ACHN (cell line): ENCODE data around the gene CRYBG1.

Experiments
- DNase-seq: peaks from one replicate; pipeline ENCODE4 v3.0.0-alpha.2; 2015
- in situ Hi-C: cut with HindIII; loops from 2 replicates; pipeline ENCODE4 v1.10.0; 2017; ENCODE audit warnings: low sequenced_read_pairs, low pct_ligation_motif_present, low pct_unique_long_range_greater_than_20kb

Gene CRYBG1, protein sequence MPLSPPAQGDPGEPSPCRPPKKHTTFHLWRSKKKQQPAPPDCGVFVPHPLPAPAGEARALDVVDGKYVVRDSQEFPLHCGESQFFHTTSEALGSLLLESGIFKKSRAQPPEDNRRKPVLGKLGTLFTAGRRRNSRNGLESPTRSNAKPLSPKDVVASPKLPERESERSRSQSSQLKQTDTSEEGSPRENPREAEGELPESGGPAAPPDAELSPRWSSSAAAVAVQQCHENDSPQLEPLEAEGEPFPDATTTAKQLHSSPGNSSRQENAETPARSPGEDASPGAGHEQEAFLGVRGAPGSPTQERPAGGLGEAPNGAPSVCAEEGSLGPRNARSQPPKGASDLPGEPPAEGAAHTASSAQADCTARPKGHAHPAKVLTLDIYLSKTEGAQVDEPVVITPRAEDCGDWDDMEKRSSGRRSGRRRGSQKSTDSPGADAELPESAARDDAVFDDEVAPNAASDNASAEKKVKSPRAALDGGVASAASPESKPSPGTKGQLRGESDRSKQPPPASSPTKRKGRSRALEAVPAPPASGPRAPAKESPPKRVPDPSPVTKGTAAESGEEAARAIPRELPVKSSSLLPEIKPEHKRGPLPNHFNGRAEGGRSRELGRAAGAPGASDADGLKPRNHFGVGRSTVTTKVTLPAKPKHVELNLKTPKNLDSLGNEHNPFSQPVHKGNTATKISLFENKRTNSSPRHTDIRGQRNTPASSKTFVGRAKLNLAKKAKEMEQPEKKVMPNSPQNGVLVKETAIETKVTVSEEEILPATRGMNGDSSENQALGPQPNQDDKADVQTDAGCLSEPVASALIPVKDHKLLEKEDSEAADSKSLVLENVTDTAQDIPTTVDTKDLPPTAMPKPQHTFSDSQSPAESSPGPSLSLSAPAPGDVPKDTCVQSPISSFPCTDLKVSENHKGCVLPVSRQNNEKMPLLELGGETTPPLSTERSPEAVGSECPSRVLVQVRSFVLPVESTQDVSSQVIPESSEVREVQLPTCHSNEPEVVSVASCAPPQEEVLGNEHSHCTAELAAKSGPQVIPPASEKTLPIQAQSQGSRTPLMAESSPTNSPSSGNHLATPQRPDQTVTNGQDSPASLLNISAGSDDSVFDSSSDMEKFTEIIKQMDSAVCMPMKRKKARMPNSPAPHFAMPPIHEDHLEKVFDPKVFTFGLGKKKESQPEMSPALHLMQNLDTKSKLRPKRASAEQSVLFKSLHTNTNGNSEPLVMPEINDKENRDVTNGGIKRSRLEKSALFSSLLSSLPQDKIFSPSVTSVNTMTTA (N-terminal part only)

DNA sequence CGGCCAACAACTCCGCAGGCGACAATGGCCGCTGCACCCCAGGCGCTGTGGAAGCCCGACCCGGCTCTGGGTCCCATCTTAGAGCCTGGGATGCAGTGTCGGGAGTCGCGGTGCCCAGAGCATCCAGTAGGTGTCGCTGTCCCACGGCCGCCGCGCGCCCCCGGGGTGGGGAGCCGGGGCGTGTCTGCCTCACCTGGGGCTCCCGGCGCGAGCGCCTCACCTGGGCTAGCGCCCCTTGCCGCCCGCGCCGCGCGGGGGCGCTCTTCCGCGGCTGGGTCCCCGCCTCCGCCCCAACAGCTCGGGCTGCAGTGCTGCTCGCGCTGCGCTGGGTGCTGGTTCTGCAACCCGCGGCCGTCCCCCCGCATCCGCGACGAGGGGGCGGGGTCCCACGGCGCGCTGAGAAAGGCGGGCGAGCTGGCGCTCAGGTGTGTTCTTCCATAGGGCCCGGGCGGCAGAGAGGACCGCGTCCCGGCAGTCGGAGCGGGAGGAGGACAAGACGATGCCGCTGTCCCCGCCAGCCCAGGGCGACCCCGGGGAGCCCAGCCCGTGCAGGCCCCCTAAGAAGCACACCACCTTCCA, at the start of gene CRYBG1:
Gene CRYBG1, plus strand, starts transcription at position 308 of the 579 bp plus-strand sequence. Its CDS starts 192 bp downstream, at position 500.
- peak; percentile 39 for DNase-seq
- in situ Hi-C loops = no loop called here

DNA sequence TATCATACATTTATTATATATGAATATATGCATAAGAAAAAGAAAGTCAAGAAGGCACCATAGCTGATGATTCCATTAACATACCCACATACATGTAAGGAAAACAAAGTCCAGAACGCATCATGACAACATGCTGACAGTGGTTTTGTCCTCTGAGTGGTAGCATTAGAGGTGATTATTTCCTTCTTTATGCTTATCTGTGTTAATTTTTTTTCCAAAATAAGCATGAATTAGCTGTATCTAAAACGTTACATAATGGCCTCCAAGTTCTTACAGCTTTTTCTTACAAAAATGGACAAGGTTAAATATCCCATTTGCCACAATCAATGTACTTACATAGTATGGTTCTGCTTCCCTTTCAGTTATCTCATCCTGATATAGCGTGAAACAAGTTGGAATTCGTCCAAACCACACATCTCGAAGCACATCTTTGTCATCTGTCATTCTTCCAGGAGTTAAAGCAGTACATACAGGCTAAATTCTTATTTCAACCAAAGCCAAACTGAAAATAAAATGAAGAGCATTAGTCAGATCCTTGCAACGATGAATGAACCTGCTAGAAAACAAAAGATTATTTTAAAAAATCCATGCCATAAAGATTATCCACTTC, 44.6 kb upstream of the CRYBG1 start:
- in situ Hi-C loops = no loop called here
- peak; percentile 63 for DNase-seq

DNA sequence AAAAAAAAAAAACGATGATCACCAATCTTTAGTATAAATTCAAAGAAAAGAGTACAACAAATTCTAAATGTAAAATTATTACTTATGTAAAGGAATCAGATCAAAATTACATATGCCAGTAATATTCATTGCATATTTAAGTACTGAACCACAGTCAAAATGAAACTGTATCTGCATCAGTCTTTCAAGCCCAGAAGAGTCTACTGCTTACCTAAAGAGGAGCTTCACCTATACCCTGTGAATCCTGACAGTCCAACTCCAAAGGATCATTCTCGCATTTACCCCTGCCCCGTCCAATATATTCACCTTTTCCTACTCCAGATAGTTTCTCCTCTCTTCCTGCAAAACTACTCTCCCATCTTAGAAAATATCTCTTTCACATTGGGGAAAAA, 44.1 kb upstream of the CRYBG1 start:
- no peak for DNase-seq

DNA sequence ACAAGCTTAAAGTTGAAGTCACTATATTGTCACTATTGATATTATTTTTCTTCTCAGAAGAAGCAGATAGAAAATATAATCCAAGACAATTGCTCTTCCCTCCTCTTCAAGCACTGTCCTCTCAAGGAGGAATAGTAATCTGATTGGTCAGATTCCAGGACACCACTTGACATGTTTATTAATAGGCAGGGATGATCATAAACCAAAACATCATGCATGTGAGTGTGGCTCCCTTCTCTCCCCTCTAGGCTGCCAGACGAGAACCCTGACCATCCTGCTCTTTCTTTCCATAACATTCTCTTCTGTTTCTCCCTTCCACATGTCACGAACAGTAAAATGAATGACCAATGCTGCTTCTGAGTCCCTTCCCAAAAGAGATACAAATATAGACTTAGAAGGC, 42.5 kb upstream of the CRYBG1 start:
- no peak for DNase-seq
- in situ Hi-C loops = no loop called here

More for the DNA sequence above, 44.1 kb upstream of the CRYBG1 start:
- in situ Hi-C loops = no loop called here

DNA sequence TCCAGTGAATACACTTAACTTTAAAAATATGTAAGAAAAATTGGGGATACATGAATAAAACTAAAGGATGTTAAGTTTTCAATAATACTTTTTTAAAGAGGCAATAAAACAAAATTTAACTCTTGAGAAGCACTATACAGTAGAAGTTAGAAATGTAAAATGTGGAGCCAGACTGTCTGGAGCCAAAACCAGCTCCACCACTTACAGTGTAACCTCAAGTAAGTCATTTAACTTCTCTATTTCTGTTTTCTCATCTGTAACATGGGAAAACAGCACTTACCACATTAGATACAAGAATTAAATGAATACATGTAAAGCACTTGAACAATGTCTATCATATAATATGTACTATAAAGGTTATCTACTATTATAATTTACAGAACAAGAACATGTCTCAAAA, 41.7 kb upstream of the CRYBG1 start:
- no peak for DNase-seq
- in situ Hi-C loops = no loop called here

DNA sequence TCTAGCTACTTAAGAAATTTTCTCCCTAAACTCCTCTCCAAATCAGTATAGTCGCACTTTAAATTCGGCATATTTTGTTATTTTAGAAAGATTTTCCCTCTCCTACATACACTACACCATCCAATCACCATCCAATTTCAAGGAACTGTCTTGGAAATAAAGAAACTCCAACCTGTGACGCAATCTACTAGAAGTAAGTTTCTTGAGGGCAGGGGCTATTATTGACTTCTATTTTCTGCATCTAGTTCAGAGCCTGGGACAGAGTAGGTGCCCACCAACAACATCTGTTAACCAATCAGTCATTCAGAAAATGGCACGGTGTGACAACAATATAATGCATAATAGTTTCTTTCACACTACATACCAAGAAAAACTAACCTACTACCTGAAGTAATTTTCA, 38.6 kb upstream of the CRYBG1 start:
- in situ Hi-C loops = no loop called here
- DNase-seq = no peak

DNA sequence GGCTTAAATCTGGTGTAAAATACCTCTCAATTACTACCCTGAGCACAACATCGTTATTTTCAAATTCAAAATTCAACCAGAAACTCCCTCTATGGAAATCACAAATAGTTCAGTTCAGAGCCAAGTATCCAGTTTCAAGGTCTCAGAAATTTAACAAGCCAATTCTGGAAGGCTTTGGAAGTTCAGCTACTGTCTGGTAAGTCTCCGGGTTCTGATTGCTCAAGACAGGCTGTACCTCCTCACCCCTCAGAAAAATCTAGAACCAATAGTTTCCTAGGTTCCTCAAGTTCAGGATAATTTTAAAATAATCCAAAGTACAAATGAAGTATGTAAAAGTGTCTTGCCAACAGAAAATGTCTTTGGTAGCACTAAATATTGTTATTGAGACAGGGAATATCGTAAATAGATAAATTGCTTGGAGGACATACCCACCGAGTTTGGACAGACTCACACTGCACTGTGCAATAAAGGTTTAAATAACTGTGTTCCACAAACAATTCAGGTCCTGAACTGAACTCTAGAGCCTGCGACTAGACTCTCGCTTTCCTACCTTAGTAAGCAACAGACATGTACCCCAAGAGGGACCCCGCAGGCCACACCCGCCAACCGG, 35.7 kb upstream of the CRYBG1 start:
- DNase-seq = peak; percentile 16
- in situ Hi-C loops = no loop called here

DNA sequence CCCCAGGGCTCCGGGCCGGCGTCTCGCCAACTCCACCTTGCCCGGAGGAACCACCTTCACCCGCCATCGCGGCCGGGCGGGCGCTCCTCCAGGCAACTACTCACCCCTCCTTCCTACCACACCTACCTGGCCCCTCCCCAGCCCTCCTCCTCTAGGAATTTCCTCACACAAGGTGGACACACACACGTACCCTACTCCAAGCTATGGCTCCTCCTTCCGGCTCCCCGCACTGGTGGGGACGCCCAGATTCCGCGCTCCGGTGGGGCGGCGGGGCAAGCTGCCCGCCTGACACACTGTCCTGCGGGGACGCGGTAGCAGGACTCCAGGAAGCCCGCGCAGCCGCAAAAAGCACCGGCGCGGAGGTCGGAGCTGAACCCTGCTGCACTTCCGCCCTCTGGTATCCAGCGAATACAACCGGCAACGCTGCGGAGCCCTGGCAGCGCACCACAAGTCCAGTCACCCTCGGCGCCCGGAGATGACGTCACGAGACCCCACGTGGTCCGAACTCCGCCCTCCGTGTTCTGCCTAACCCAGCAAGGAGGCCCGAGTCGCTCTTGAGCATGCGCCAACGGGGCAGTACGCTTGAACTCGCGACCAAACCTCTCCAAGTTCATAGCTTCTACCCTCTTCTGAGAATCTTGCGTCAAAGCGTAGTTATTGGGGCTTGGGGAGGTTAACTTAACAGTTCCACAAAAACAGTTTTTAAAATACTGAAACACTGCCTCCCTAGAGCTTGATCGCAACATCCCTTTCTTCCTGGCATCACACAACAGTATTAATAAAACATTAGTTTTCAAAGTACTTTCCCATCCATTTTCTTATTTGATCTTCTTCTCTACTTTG, 35.0 kb upstream of the CRYBG1 start, which contains the start of gene ATG5:
Gene ATG5, minus strand, starts transcription at position 425 of the 843 bp plus-strand sequence. CDS start 9,552 bp downstream, outside the sequence.
- DNase-seq = peak; percentile 97
- in situ Hi-C loops = no loop called here

DNA sequence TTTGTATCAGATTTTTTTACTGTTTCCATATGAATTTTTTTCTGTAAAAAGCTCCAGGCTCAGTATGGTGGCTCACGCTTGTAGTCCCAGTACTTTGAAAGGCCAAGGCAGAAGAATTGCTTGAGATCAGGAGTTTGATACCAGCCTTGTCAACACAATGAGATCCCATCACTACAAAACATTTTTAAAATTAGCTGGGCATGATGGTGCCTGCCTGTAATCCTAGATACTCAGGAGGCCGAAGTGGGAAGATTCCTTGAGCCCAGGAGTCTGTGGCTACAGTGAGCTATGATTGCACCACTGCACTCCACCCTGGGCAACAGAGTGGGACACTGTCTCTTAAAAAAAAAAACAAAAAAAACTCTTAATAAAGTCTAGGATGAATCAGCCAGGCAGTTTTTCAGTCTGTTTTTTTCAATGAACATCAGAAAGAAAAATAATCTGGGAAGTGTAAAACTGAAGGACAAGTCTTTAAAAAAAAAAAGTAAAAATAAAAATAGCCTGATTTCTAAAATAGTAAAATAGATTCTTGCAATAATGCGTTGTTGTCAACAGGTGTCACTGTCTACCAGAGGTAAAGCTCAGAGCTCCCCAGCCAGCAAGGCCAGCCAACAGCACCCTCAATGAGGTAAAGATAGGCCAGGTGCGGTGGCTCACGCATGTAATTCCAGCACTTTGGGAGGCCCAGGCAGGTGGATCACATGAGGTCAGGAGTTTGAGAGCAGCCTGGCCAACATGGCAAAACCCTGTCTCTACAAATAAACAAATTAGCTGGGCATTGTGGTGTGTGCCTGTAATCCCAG, 25.7 kb upstream of the CRYBG1 start:
- in situ Hi-C loops = no loop called here
- DNase-seq = peak; percentile 60

DNA sequence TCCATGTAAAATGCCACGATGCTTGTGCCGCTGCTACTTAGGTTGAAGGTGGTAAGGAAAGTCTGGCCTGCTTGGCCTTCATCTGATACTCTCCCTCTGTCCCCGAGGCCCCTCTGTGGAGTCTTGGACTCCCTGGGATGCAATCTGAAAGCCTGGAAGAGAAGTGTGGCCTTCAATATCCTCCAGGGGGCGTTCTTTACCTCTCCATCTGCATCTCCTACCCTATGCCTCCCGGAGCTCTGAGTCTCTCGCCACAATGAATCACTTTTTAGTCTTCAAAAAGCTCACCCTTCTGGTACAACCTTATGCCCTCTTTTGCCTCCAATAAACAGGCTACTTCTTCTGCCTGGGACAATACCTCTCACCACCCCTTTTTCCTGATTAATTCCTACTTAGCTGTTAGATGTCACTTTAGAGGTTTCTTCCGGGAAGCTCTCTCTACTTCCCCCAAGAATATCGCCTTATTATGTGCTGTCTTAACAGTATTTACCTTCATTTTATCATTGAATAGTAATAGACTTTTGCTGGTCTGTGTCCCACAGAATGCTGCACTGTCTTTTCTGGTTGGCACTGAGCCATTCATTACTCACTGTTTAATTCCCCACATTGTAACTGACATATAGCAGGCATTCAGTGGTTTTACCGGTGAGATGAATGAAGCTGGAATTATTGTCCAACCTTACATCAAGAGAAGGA, 21.0 kb upstream of the CRYBG1 start:
- DNase-seq = peak; percentile 80
- in situ Hi-C loops = no loop called here

DNA sequence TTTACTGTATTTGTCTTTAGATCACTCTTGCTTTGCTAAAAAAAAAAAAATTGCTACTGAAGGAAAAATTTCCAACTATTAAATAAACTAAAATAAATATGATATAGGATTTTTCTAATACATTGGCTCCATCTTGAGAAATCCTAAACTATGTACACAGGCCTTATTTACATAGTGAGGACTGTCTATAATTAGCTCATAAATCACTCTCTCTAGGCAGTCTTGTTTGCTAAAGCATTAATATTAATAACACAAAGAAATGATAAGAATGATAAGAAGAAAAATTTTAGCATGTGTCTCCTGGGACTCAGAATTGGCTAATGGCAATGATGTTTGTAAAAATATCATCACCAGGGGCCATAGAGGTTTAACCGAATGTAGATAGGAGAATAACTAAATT, 13.3 kb upstream of the CRYBG1 start:
- in situ Hi-C loops = no loop called here
- no peak for DNase-seq

DNA sequence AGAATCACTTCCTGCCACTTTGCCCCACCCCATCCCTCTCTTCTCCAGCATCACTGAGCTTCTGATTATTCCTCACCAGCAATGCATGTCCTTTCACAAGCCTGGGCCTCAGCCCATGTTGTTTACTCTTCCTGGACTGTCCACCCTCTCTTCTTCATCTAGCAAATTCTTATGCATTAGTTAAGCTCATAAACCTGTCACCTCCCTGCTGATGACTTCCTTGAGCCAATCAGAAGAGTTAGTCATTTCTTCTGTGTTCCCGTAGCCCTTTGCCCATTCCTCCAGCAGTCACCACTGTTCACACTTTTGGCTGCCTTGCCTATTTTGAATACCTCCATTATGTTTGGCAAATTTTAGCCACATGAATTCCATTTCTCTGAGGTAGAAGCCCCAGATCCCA, 4.1 kb upstream of the CRYBG1 start:
- in situ Hi-C loops = no loop called here
- no peak for DNase-seq

DNA sequence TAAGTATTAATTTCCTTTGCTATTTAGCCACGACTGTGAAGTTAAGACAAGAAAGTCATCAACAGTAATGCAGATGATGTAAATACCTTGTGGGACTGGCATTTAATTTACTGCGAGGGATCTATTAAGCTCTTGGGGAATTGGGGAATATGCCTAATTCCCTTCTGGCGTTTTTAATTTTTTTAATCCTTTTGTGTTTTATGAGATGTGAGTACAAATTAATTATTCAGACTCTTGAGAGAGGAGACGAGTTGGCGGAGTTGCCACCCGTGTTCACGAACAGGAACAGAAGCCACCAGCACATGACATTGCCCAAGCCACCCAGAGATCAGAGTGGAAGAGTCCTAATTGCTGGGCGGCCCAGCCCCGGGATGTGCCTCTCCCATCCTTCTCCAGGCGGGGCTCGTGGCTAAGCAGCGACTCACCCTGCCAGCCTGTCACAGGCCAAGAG, 533 bp upstream of the CRYBG1 start:
- in situ Hi-C loops = no loop called here
- no peak for DNase-seq

DNA sequence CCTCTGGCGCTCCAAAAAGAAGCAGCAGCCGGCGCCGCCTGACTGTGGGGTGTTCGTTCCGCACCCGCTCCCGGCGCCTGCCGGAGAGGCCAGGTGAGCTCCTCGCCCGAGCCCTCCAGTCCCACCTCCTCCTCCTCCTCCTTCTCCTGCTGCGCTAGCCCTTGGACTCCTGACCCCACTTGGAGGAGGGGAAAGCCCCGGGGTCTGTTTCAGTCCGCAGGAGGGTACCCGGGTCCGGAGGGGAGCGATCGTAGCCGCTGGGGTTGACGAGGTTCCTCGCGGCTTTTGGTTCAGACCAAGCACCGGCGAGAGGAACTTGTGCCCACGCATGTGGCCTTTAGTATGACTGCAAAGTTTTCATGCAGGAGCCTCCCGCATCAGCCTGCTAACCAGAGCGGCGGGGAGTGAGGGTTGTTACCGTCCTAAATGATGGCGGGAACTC, 493 bp downstream of the CRYBG1 start:
- DNase-seq = no peak
- in situ Hi-C loops = no loop called here

DNA sequence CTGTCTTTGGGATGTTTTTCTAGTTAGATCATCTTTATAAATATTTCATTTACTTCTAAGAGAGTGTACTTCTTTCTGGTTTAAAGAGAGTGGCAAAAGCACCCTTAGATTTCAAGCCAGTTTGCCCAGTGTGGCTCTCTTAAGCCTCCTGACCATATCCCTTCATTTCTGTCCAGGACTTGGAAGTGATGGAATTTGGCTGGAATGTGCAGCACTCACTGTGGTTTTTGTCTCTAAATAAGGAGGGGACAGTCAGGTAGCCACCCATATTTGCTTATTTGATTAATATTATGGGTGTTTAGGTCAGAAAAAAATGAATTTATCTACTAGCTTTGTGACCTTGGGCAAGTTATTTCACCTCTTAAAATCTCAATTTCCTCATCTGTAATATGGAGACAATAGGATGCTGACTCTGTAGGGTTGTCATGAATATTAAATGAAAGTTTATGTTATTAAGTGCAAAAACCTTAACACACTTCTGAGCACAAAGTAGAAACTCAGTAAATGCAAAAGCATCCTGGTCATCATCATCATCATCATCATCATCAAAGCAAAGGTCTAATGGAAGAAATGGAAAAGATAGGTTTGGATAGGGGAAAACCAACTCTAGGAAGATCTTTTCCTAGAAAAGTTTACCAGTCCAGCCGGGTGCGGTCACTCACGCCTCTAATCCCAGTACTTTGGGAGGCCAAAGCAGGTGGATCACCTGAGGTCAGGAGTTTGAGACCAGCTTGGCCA, 3.1 kb downstream of the CRYBG1 start:
- DNase-seq = no peak
- in situ Hi-C loops = no loop called here
